Fibroblast of peridontal ligament (primary cell): Measurements from ENCODE around the gene CD8A.

ENCODE experiments used
- DNase-seq: peaks from one replicate; pipeline ENCODE4 v3.0.0-alpha.2; 2010; ENCODE audit errors: extremely low read depth

Gene CD8A

DNA sequence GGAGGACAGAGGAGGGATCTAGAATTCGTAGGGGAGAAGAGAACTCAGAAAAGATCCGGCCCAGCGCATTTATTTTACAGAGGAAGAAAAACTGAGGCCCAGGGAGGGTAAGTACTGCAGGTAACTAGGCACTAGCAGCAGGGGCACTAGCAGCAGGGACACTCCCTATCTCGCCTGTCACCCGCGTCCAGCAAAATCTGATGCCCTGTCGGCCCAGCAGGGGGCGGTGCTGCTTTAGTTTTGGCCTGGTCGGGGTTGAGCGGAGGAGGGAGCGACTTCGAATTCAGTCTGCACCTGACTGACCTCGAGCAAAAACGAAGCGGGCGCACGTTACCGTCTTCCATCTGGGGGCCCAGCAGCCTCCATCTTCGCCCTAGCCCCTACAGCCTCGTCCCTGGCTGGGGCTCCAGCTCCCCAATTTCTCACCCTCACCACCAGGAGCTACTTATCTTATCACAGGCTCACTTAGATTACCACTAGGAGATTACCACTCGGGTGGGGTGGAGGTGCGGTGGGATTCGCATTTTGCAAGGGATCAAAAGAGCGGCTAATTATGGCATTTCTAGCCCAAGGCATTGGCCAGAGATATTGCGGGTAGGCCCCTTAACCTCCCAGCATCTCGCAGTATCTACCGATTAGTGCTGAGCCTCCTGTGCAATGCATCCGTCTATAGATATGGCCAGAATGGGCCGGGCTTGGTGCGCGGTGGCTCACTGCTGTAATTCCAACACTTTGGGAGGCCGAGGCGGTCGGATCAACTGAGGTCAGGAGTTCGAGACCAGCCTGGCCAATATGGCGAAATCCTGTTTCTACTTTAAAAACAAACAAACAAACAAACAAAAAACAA is 17.8 kb upstream of the CD8A start:
- DNase-seq: peak; percentile 65

DNA sequence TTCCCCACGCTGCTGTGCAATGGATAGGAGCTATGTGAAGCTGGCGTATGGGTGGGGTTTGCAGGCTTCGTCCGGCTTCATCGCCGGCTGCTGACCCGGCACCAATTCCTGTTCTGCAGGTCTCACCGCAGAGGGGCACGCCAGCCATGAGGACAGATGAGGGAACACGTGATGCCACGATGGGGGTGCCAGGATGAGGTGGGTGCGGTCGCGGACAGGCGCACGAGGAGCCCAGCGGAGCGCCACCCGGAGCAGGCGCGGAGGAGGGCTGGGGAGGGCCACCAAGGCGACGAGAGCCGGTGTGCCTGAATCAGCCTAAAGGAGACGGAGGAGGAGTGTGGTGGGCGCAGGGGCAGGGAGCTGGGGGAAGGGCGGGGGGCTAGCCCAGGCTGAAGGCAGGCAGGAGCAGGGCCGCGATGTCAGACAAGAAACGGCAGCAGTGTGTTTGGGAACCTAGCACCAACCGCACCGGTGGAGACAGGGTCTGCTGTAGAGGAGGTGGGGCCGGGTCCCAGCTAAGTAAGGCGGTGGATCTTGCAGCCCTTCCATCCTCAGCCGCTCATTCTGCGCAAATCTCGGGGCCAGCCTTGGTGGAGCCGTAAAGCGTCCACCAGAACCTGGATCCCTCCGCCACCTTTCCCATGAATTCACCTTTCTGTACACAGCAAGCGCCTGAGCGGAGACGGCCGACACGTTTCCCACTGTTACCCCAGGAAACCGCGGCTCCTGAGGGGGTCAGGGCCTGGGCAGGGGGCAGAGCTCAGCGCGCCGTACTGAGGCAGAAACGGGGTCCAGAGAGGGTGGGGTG is 17.0 kb upstream of the CD8A start:
- no peak for DNase-seq

DNA sequence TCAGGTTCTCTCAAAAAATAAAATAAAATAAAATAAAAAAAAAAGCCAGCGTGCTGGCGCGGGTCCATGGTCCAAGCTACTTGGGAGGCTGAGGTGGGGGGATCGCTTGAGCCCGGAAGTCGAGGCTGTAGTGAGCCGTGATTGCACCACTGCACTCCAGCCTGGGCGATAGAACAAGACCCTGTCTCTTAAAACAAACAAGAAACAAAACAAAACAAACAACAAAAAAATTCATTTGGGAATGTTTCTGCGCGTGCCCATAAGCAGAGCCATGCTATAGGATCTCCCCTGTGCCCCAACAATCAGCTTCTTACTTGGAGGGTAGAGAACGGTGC is 16.4 kb upstream of the CD8A start:
- no peak for DNase-seq

DNA sequence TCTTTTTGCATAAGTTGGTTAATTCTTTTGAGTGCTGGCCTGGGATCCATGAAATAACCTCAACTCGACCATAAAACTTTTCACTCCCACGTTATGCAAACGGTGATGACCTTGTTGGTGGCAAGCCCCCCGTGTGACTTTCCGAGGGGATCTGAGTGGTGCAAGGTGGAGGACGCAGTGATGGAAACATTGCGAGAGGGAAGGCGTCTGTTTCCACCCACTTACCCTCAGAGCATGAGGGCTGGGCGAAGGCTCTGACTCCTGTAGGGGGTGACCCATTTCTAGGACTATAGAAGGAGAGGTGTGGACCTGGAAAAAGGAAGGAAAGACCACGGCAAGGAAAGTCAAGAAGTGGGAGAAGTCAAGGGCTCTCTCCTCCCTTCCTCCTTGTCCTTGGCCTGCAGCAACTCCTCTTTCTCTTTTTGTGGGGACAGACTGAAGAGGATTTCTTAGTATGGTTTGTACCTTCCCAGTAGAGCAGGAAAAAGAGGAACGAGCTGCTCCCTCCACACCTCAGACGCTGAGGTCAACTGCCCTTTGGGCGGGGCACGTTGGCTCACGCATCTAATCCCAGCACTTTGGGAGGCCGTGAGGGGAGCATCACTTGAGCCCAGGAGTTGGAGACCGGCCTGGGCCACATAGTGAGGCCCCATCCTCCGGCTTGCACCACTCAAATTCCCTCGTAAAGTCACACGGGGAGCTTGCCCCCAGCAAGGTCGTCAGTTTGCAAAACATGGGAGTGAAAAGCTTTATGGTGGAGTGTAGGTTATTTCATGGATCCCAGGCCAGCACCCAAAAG is 15.5 kb upstream of the CD8A start:
- no peak for DNase-seq

DNA sequence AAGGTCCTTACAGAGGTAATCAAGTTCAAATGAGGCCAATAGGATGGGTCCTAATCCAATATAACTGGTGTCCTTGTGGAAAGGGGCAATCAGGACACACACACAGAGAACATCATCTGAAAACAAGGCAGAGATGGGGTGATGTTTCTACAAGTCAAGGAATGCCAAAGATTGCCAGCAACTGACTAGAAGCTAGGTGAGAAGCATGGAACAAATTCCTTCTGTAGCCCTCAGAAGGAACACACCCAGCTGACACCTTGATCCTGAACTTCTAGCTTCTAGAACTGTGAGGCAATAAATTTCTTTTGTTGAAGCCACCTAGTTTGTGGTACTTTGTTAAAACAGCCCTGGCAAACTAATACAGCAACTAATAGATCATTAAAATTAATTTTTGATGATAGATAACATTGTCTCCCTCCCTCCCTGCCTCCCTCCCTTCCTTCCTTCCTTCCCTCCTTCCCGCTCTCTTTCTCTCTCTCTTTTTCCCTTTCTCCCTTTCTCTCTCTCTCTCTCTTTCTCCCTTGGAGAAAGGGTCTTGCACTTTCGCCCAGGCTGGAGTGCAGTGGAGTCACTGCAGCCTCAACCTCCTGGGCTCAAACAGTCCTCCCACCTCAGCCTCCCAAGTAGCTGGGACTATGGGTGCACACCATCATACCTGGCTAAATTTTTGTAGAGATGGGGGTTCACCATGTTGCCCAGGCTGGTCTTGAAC is 10.3 kb upstream of the CD8A start:
- no peak for DNase-seq

DNA sequence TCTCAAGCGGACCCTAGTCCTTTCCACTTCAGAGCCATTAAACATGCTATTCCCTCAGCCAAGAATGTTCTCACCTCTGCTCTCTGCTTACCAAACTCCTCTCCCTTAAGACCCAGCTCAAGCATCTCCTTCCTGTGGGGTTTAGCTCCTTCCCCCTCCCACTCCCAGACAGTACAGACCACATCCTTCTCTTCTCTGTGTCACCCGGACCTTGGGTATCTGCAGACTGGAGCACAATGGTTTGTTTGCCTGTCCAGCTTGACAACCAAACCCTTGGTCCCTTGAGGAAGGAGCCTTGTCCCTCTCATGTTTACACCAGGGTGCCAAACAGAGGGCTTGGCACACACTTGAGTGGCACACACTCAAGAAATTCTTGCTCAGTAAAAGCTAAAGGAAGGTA is 4.1 kb upstream of the CD8A start:
- no peak for DNase-seq

DNA sequence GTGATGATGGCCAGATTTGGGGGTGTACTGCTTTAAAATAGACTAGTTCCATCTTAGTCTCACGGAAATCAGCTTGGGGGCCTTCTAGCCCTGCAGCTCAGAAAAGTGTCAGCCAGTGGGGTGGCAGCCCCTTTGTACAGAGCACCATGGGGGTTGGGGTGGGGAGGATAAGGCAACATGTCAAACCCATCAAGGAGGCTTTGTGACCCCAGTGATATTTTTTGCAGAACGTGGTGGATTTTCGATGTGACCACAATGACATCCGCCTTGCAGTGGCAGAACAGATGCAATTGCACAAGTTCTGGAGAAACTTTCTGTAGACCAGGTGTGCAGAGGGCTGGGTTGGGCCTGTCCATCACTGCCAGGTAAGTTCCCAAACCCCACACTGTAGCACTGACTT is 3.0 kb upstream of the CD8A start:
- no peak for DNase-seq

DNA sequence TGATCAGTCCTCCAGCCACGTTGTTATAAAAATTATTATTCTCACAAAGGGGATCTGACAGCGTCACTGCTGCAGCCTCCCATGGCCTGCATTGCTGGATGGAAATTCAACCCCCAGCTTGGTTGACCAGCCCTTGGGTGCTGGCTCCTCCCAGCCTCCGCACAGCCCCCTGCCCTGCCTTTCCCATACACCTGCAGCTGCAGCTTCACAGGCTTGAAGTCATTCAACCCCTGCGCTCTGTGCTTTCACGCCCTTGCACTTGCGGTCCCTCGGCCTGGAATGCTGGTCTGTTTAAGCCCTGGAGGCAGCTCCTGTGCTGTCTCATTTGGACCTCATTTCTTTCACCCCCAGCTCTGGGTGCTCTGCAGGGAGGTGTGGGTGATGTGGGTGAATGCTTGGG is 860 bp upstream of the CD8A start:
- DNase-seq: no peak

DNA sequence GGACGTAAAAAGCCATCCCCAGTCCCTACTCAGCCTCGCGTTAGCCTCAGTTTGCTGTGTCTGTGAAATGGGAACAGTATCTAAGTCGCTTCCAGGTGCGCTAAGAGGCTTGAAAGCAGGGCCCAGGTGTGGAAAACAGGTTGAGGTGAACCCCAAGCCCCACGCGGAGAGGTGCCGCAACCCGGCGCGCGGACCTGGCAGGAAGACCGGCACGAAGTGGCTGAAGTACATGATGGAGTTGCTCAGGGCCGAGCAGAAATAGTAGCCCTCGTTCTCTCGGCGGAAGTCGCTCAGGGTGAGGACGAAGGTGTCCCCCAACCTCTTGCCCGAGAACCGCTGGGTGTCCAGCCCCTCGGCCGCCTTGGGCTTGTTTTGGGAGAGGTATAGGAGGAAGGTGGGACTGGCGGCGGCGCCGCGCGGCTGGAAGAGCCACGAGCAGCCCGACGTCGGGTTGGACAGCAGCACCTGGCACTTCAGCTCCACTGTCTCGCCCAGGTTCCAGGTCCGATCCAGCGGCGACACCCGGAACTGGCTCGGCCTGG is 508 bp downstream of the CD8A start:
- no peak for DNase-seq

DNA sequence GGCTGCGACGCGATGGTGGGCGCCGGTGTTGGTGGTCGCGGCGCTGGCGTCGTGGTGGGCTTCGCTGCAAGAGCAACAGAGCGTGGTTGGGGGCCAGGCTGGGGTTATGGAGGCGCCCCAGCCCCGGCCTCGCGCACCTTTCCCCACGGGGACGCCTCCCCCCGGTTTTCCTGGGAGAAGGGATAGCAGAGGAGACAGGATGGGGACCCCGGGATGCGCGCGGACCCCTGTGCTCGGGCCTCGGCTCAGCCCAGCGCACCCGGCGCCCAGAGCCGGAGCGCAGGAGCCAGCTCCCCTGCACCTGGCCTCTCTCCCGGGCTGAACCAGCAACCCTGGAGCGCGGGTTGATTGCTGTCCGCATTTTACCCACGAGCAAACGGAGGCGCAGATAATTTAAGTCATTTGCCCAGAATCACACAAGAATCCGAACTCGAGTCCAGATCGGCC is 1.0 kb downstream of the CD8A start:
- DNase-seq: no peak

DNA sequence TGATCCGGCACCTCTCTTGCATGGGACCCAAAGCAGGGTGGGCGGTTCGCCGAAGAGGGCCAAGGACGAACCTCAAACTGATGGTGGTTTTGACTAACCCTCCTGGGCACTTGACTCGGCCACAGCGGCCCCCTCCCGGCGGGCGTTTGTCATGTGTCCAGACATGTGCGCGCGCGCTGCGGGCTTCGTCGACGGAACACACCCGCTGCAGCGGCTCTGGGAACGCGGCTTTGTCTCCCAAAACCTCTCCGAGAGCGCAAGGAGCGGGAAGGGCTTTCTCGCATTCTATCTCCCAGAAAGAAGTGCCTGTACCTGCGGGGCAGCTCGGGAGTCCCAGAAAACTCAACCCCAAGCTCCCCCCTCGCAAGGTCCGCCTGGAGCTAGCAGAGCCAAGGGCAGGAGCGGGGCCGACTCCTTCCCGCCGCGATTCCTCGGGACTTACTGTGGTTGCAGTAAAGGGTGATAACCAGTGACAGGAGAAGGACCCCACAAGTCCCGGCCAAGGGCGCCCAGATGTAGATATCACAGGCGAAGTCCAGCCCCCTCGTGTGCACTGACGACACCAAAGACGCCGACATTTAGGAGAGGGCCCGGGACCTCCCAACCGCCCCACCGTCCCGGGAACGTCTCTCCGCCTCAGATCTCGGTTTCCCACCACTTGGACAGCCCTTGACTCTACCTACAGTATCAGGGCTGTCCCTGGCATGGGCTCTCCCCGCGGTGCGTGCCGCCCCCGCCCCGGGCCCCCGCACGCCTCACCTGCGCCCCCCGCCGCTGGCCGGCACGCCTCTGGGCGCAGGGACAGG is 1.6 kb downstream of the CD8A start:
- no peak for DNase-seq

DNA sequence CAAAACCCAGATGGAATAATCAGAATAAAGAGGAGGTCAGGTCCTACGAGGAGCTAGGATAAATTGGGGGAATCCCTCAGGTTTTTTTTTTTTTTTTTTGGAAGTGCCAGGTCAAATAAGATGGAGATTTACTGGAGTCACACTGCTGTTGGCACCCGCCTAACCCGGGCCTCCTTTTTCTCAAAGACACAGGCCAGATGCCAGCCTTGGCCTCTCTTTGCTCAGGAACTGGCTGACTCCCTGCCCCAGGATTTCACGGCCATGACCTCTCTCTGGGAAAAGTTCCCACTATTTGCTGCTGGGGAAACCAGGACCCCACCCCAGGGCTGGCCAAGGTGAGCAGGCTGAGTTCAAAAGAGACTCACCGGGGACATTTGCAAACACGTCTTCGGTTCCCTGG is 2.5 kb downstream of the CD8A start:
- DNase-seq: no peak

DNA sequence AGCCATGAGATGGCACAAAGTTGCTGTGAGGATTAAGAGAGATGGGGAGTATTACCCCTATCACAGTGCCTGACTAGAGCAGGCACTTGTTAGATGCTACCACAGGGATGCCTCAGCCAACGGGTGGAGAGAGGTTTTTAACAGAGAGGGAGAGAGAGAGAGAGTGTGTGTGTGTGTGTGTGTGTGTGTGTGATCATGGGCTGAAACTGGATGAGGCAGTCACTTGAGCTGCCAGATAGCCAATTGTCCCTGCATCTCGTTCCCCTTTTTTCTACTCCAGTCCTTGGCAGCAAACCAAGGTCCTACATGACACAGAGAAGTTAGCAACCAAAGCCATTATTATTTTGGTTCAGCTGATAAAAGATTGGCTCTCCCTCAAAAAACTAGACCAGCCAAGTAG is 3.0 kb downstream of the CD8A start:
- no peak for DNase-seq

DNA sequence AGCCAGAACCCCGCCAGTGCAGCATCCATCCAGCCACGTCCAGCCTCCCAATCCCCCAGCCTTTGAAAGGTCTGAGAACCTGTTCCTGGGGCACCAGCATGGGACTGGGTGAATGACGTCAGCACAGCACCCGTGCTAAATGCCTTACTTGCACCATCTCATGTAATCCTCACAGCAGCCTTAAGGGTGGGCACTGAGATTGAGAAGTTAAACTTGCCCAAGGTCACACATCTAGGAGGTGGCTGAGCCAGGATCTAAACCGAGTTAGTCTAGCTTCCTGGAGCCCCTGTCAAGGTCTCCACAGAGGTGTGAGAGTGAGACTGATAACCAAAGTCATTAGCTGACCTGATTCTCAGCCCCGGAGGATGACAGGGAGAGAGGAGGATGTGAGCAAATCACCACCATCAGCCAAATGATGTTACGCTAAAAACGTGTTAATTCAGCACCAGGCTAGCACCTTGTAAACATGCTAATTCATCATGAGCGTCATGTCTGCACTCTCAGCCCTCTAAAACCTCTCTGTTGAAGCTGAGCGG is 4.6 kb downstream of the CD8A start:
- no peak for DNase-seq

DNA sequence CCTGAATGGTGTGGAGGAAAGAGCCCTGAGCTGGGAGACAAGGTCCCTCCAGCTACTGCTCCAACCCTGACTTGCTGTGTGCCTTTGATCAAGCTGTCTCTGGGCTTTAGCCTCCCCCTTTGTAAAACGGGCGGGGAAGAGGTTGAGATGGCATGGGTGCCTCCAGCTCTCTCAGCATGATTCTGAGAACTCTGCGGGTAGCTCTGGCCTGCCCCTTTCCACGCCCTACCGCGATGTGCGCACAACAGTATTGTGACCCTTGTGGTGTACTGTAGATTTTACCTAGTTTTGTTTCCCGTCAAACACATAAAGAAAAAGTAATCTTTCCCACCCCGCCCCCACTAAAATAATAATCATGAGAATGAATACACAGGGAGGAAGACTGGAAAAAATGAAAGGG is 5.3 kb downstream of the CD8A start:
- DNase-seq: no peak

DNA sequence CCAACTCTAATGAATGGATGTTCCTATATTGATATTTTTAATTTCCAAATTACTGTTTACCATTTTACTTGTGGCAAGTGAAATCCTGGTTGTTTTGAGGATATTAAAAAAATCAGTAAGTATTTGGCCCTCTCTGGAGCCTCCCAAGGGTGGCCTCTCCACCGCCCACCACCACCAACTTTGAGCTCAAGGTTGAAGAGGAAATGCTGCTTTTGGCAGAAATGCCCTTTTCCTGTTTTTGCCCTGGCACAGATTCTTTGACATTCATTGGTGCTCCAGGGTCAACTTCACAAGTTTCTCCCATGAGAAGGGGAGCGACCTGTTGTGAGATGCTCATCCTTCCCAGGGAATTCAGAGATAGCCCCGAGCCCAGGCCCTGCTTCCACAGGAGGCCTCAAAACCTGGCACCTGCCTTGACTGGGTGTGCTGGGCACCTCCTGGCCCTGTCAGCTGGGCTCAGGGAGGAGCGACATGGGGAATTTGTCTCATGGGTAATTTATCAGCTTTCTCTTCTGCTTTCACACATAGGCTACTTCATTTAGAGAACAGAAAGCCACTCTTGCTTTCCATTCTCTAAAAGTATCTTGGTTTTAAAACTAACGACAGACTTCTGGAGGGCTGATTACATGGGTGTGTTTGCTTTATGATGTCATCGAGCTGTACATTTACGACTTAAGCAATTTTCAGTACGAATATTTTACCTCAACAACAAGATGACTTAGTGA is 6.9 kb downstream of the CD8A start:
- DNase-seq: no peak

DNA sequence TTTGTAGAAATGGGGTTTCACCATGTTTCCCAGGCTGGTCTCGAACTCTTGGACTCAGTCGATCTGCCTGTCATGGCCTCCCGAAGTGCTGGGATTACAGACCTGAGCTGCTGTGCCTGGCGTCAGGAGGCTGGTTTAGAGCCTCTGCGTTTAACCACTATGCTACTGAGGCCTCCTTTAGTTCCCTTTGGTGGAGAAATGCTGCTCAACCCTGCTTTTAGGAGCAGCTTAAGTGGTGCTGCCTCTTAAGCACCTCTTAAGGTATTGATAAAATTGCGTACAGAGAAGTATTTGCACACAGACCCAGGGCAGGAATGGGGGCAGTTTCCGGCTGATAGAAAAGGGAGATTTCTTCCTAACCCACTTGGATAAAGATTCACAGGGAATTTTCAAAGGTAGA is 8.0 kb downstream of the CD8A start:
- no peak for DNase-seq

DNA sequence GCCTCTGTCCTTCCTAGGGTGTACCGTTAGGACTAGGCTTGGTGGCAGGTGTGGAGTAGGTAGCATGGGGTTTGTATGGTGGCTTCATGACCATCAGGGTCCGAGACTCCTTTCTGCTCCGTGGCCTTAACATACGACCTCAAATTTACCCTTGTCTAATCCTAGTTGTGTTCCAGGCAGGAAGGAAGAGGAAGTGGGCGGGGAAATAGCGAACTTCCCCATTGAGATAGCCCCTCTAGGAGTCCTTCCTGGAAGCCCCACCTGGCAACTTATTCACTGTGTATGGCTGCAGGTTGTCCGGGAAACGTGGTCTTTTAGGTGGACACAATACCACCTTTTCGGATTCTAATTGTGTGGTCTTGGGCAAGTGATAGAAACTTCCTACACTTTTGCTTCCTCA is 9.3 kb downstream of the CD8A start:
- DNase-seq: no peak

DNA sequence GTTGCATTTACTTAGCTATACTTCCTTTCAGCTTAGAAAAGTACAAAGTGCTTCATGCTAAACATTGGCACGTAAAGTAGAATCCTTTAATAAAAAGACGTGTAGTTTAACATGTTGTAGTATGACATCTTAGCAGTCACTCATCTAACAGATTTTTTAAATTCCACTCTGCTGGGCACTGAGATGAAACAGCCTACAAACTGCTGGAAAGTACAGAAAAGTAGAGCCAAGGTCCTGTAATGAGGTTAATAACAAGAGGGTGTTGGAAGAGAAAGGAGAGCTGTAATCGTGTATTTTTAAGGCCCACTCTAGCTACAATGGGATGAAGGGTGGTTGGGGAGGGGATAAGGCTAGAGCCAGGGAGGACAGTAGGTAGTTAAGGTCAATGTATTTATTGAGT is 10.7 kb downstream of the CD8A start:
- no peak for DNase-seq

DNA sequence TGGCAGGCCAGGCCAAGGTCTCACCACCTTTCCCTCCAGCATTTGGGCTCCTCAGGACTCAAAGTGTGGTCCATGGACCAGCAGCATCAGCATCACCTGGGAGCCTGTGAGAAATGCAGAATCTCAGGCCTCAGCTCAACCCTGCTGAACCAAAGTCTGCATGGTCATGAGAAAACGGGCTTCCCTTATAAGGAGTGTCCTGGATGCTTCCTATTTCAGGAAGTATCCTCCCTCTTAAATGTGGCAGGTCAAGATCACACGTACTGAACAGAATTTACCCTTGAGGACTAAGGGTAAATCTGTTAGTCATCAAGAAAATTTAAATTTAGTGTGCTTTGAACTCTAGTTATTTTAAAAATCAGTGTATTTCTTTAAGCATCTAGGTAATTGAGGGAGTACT is 11.8 kb downstream of the CD8A start:
- no peak for DNase-seq
